ENCODE results near the gene DMRTC1B.
"Not testable (repeated sequence)": the region's sequence is repeated elsewhere in the genome, so short reads cannot be mapped to it uniquely, and the experiment has no call there.

Gene DMRTC1B

GRCh38 chrX:72776653-72777466 is at the start of gene DMRTC1B:
DMRTC1B (plus strand) TSS chrX:72776890; CDS start chrX:72845136, 68,246 bp downstream.
- not testable (repeated sequence) for H3K36me3 Mint-ChIP-seq (ENCODE audit: low read depth); H3K4me1 Mint-ChIP-seq
- peak; percentile 77 for ATAC-seq

GRCh38 chrX:72727846-72728245 is 48.8 kb upstream of the DMRTC1B start:
- Mint-ChIP-seq H3K27me3 (peaks cover 4% of the 10 kb centered on the region), H3K9me3 (no peaks in the 10 kb centered on the region), H3K4me1 (no peaks in the 10 kb centered on the region), H3K4me3 (no peak overlapping the region), H3K27ac (no peak overlapping the region), H3K36me3 (ENCODE audit: low read depth) (no peaks in the 10 kb centered on the region)
- DNase-seq, result no peak
- no peak for ATAC-seq

More at GRCh38 chrX:72776653-72777466, at the start of gene DMRTC1B:
- not testable (repeated sequence) for H3K27me3 Mint-ChIP-seq, H3K4me3 Mint-ChIP-seq, H3K27ac Mint-ChIP-seq, DNase-seq, H3K9me3 Mint-ChIP-seq

GRCh38 chrX:72733636-72734035 is 43.1 kb upstream of the DMRTC1B start:
- not testable (repeated sequence) for DNase-seq; H3K36me3 Mint-ChIP-seq (ENCODE audit: low read depth); H3K27ac Mint-ChIP-seq; H3K9me3 Mint-ChIP-seq; H3K4me3 Mint-ChIP-seq; H3K4me1 Mint-ChIP-seq; ATAC-seq
- peaks cover 23% of the 10 kb centered on the region for H3K27me3 Mint-ChIP-seq

DNA sequence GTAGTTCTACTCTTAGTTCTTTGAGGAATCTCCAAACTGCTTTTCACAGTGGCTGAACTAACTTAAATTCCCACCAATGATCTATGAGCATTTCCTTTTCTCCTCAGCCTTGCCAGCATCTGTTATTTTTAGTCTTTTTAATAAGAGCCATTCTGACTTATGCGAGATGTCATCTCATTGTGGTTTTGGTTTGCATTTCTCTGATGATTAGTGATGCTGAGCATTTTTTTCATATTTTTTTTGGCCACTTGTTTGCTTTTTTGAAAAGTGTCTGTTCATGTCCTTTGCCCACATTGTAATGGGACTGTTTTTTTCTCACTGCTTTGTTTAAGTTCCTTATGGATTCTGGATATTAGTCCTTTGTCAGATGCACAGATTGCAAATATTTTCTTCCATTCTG is 41.1 kb upstream of the DMRTC1B start:
- Mint-ChIP-seq H3K36me3 (ENCODE audit: low read depth) (no peaks in the 10 kb centered on the region), H3K4me1 (no peaks in the 10 kb centered on the region), H3K27ac (no peak overlapping the region), H3K27me3 (peaks cover 26% of the 10 kb centered on the region), H3K4me3 (no peak overlapping the region), H3K9me3 (no peaks in the 10 kb centered on the region)
- DNase-seq (no peak), ATAC-seq (no peak)

- H3K36me3 Mint-ChIP-seq (ENCODE audit: low read depth); H3K27me3 Mint-ChIP-seq; DNase-seq; H3K4me3 Mint-ChIP-seq; H3K9me3 Mint-ChIP-seq; H3K4me1 Mint-ChIP-seq; ATAC-seq; H3K27ac Mint-ChIP-seq: not testable (repeated sequence)
Measured at GRCh38 chrX:72745546-72745945, 31.1 kb upstream of the DMRTC1B start.

DNA sequence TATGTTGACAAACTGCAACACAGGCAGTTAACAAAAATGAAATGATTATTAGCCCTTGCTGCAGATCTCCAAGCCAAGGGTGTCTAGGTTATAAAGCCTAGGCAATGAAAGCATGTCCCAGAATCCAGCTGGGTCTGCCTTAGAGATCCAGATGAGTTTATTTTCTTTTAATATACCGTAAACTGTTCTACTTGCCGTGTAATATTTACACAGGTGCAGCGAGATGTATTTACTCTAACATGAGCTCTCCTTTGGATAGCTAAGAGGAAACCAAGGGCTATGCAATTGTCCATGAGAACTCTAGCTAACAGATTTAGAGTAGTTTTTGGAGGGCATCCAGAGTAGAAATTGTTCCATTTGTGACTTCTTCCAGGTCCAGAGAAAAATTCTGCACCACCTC is 28.1 kb upstream of the DMRTC1B start:
- H3K27ac Mint-ChIP-seq; H3K36me3 Mint-ChIP-seq (ENCODE audit: low read depth); H3K4me3 Mint-ChIP-seq; H3K9me3 Mint-ChIP-seq; H3K27me3 Mint-ChIP-seq; H3K4me1 Mint-ChIP-seq; ATAC-seq; DNase-seq: not testable (repeated sequence)

DNA sequence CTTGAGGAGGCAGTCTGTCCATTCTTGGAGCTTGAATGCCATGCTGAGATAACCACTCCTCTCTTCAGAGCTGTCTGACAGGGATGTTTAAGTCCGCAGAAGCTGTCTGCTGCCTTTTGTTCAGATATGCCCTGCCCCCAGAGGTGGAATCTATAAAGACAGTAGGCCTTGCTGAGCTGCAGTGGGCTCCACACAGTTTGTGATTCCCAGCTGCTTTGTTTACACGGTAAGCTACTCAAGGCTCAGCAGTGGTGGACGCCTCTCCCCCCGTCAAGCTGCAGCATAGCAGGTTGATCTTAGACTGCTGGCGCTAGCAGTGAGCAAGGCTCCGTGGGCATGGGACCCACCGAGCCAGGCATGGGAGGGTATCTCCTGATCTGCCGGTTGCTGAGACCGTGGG is 16.2 kb upstream of the DMRTC1B start:
- H3K9me3 Mint-ChIP-seq; H3K4me3 Mint-ChIP-seq; ATAC-seq; H3K27me3 Mint-ChIP-seq; H3K36me3 Mint-ChIP-seq (ENCODE audit: low read depth); H3K27ac Mint-ChIP-seq; H3K4me1 Mint-ChIP-seq; DNase-seq: not testable (repeated sequence)

GRCh38 chrX:72777467-72777790 is 739 bp downstream of the DMRTC1B start:
- ATAC-seq, result peak; percentile 84
- not testable (repeated sequence) for H3K36me3 Mint-ChIP-seq (ENCODE audit: low read depth); H3K27ac Mint-ChIP-seq; H3K27me3 Mint-ChIP-seq; H3K4me1 Mint-ChIP-seq; H3K9me3 Mint-ChIP-seq; H3K4me3 Mint-ChIP-seq; DNase-seq

GRCh38 chrX:72778146-72778545 is 1.5 kb downstream of the DMRTC1B start:
- not testable (repeated sequence) for H3K4me3 Mint-ChIP-seq; H3K9me3 Mint-ChIP-seq; H3K27me3 Mint-ChIP-seq; H3K27ac Mint-ChIP-seq; ATAC-seq; H3K36me3 Mint-ChIP-seq (ENCODE audit: low read depth); DNase-seq; H3K4me1 Mint-ChIP-seq

- not testable (repeated sequence) for H3K9me3 Mint-ChIP-seq; H3K4me1 Mint-ChIP-seq; H3K27me3 Mint-ChIP-seq; H3K4me3 Mint-ChIP-seq; H3K36me3 Mint-ChIP-seq (ENCODE audit: low read depth); ATAC-seq; DNase-seq; H3K27ac Mint-ChIP-seq
Measured at GRCh38 chrX:72782560-72782959, 5.9 kb downstream of the DMRTC1B start, which contains the start of gene FAM236B. FAM236B (minus strand) TSS chrX:72782660; CDS start chrX:72782560, 100 bp downstream.

- not testable (repeated sequence) for ATAC-seq; H3K36me3 Mint-ChIP-seq (ENCODE audit: low read depth); DNase-seq; H3K27ac Mint-ChIP-seq; H3K4me3 Mint-ChIP-seq; H3K4me1 Mint-ChIP-seq; H3K9me3 Mint-ChIP-seq; H3K27me3 Mint-ChIP-seq
Measured at GRCh38 chrX:72783365-72783936, 6.8 kb downstream of the DMRTC1B start.

- not testable (repeated sequence) for H3K36me3 Mint-ChIP-seq (ENCODE audit: low read depth); H3K27ac Mint-ChIP-seq; DNase-seq; H3K27me3 Mint-ChIP-seq; H3K4me3 Mint-ChIP-seq; ATAC-seq; H3K9me3 Mint-ChIP-seq; H3K4me1 Mint-ChIP-seq
Measured at GRCh38 chrX:72783964-72784363, 7.3 kb downstream of the DMRTC1B start.

DNA sequence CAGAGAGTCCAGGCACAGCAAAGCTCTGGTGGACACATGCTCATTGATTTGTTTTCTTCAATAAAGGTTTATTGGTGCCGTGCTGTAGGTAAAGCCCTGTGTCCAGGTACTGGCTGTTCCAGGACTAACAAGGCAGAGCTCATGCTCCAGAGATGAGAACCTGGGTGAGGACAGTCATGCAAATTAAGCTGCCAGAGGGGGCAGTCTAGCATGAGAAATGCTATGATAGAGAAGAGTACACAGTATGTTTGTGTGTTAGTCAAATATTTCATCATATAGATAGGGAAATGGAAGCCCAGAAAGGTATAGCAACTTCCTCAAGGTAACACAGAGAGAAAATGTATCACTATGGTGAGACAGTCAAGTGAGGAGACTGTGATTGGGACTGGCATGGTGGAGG is 11.5 kb downstream of the DMRTC1B start:
- H3K27ac Mint-ChIP-seq; H3K27me3 Mint-ChIP-seq; H3K4me3 Mint-ChIP-seq; H3K36me3 Mint-ChIP-seq (ENCODE audit: low read depth); ATAC-seq; H3K9me3 Mint-ChIP-seq; H3K4me1 Mint-ChIP-seq; DNase-seq: not testable (repeated sequence)

DNA sequence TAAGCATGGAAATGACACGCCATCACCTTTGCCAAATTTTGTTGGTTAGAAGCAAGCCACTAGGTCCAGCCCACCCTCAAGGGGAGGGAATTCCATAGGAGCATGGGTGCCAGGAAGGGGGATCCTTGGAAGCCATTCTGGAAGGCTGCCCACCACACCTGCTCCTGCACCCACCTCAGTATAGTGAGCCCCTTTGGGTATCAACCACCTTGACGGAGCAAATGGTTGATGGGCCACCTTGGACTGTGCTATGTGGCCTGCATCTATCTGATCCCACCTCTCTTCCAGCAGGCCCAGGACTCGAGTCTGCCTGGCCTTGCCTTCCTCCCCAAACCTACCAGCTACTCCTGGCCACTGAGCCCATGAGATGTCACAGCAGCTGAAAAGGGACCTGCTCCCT is 13.7 kb downstream of the DMRTC1B start:
- not testable (repeated sequence) for H3K36me3 Mint-ChIP-seq (ENCODE audit: low read depth); H3K4me3 Mint-ChIP-seq; H3K27ac Mint-ChIP-seq; H3K27me3 Mint-ChIP-seq; H3K4me1 Mint-ChIP-seq; ATAC-seq; H3K9me3 Mint-ChIP-seq; DNase-seq

DNA sequence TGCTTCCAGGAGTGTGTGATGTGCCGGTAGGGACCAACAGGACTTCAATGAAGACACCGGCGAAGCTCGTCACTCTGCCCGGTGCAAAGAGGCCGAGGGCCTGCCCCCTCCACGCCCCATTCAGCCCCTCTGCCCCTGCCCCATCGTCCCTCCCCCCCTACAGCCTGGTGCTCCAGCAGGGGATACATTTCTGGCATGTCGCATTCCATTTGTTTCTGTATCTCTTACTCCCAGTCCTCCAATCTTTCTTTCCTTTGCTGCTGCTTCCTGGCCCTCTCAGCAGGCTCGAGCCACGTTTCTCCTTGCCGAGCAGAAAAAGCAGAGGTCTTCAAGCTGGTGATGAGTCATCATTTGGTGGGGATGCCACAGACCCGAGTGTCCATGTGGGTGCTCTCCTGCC is 31.4 kb downstream of the DMRTC1B start, which contains the start of gene FAM236D:
FAM236D (minus strand) TSS at position 101 of the 400 bp plus-strand sequence; CDS start at position 1, 100 bp downstream.
- H3K4me3 Mint-ChIP-seq; H3K27me3 Mint-ChIP-seq; ATAC-seq; H3K36me3 Mint-ChIP-seq (ENCODE audit: low read depth); H3K4me1 Mint-ChIP-seq; H3K27ac Mint-ChIP-seq; DNase-seq; H3K9me3 Mint-ChIP-seq: not testable (repeated sequence)

All from activated naive CD8-positive, alpha-beta T cell treated with anti-CD3 and anti-CD28 coated beads, Interleukin-2, amount 50 U/mL, for 24 hours (primary cell).